ENCODE data around the gene IQGAP3. TPM values are rescaled to one million over a fixed set of nuclear protein-coding genes. Genes with fewer than 3 reads are reported as not detected.

The IQGAP3 gene
- total and polyA plus RNA-seq, 2 of the 4 experiments (the other 2 are of a cell fraction): 12.5 to 13.6 TPM

- ATAC-seq (ENCODE audit: low read depth) (no peak), DNase-seq (no peak)
- no peak overlapping the region for H3K18ac ChIP-seq (ENCODE audit: low read depth, low read length)
- no peak overlapping the region for H3K27ac ChIP-seq (ENCODE audit: insufficient read depth, low read length)
- no peak overlapping the region for H4K5ac ChIP-seq (ENCODE audit: low read depth, low read length)
- no peak overlapping the region for H2BK120ac ChIP-seq (ENCODE audit: low read depth, low read length)
- POLR2A ChIA-PET (ENCODE audit: unreplicated experiment): no interaction called here
- H3K36me3 ChIP-seq (ENCODE audit: control insufficient read depth, insufficient read depth, low read length): peaks cover 14% of the 10 kb centered on the region
- no peak overlapping the region for H2AK5ac ChIP-seq (ENCODE audit: low read depth, low read length)
- no peak overlapping the region for H3K23ac ChIP-seq (ENCODE audit: low read depth, low read length)
- H2BK5ac ChIP-seq (ENCODE audit: low read depth, low read length, poor library complexity, severe bottlenecking): no peak overlapping the region
- peaks cover 0 to 16% of the 10 kb centered on the region in 2 experiments; a peak in 2 of 4 replicates for H3K79me1 ChIP-seq (ENCODE audit: low read depth in 1 of 2, low read length in 2 of 2)
- no peak overlapping the region for H2BK15ac ChIP-seq (ENCODE audit: low read depth, low read length)
- no peak overlapping the region for H3K4ac ChIP-seq (ENCODE audit: low read depth, low read length)
- H4K8ac ChIP-seq (ENCODE audit: low read depth in 2 of 2, low read length in 2 of 2): no peak overlapping the region
- no peak overlapping the region for H3K4me3 ChIP-seq (ENCODE audit: insufficient read depth, low read depth, low read length)
- H3K9me3 ChIP-seq (ENCODE audit: control insufficient read depth, insufficient read depth, low read length): no peaks in the 10 kb centered on the region
- H3K9me1 ChIP-seq (ENCODE audit: insufficient read depth, low read length): peaks cover 13% of the 10 kb centered on the region
- no peak overlapping the region for H3K14ac ChIP-seq (replicated peaks; ENCODE audit: low read depth, low read length)
- dilution Hi-C loops (cut with HindIII; ENCODE audit: low sequenced_read_pairs, unreplicated experiment) (no loop called here), intact Hi-C loops (cut with micrococcal nuclease) (no loop called here), in situ Hi-C loops (cut with MboI; ENCODE audit: low sequenced_read_pairs) (no loop called here)
- no peak overlapping the region for H3K4me2 ChIP-seq (ENCODE audit: low read depth, low read length)
- no peak overlapping the region for H3K56ac ChIP-seq (ENCODE audit: extremely low read depth, insufficient read depth, low read length)
- CTCF ChIA-PET: no interaction called here
- WGBS, 2 experiments (ENCODE audit: extremely low coverage in 2 of 2, insufficient read length in 1 of 2): 100% methylated on average over 1 of the region's 9 CpGs; no CpG with 5 or more reads in 1 of the 2 experiments
- H2AK9ac ChIP-seq (replicated peaks; ENCODE audit: low read depth, low read length, poor library complexity): no peak overlapping the region
- H2AFZ ChIP-seq (replicated peaks; ENCODE audit: low read length, poor library complexity): no peak overlapping the region
- H3K27me3 ChIP-seq (ENCODE audit: control insufficient read depth, insufficient read depth, low read length): no peaks in the 10 kb centered on the region
- no peaks in the 10 kb centered on the region for H3K4me1 ChIP-seq (ENCODE audit: control insufficient read depth, insufficient read depth, low read length)
- H2BK20ac ChIP-seq (ENCODE audit: low read depth, low read length): no peak overlapping the region
- TF ChIP-seq BHLHE40 (IDR thresholded peaks at IDR 0.05; ENCODE audit: low read depth, low read length) (no peak), FOS (IDR thresholded peaks at IDR 0.05; ENCODE audit: low read depth, low read length) (no peak), RCOR1 (IDR thresholded peaks at IDR 0.05; ENCODE audit: insufficient replicate concordance, low read length) (no peak), ELK1 (IDR thresholded peaks at IDR 0.05; ENCODE audit: borderline replicate concordance, low read depth, low read length) (no peak)
- TF ChIP-seq, protein P1, sequence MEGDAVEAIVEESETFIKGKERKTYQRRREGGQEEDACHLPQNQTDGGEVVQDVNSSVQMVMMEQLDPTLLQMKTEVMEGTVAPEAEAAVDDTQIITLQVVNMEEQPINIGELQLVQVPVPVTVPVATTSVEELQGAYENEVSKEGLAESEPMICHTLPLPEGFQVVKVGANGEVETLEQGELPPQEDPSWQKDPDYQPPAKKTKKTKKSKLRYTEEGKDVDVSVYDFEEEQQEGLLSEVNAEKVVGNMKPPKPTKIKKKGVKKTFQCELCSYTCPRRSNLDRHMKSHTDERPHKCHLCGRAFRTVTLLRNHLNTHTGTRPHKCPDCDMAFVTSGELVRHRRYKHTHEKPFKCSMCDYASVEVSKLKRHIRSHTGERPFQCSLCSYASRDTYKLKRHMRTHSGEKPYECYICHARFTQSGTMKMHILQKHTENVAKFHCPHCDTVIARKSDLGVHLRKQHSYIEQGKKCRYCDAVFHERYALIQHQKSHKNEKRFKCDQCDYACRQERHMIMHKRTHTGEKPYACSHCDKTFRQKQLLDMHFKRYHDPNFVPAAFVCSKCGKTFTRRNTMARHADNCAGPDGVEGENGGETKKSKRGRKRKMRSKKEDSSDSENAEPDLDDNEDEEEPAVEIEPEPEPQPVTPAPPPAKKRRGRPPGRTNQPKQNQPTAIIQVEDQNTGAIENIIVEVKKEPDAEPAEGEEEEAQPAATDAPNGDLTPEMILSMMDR (conservative IDR thresholded peaks at IDR 0.05; ENCODE audit: low read depth, low read length): no peak
- no TSS peak for BruUV-seq (replicated peaks)
- no peak overlapping the region for H3K9ac ChIP-seq (ENCODE audit: low read depth, low read length)
- H4K91ac ChIP-seq (ENCODE audit: insufficient read depth, low read depth, low read length): no peak overlapping the region
- H4K20me1 ChIP-seq (ENCODE audit: insufficient read depth, low read length): no peaks in the 10 kb centered on the region
Observed at GRCh38 chr1:156547982-156548381, 24.4 kb downstream of the IQGAP3 start.
